Thymus (tissue), 14 donors: ENCODE results near the gene VIP. TPM values are rescaled to one million over a fixed set of nuclear protein-coding genes. Genes with fewer than 3 reads are reported as not detected.
"Not testable (repeated sequence)": the region's sequence is repeated elsewhere in the genome, so short reads cannot be mapped to it uniquely, and the experiment has no call there.

ENCODE experiments used
- DNase-seq, 9 donors: peaks; one replicate each; pipeline ENCODE4 v3.0.0-alpha.2; 2013; ENCODE audit warnings: low spot score in 9 of 9, low read depth in 6 of 9, missing footprints in 1 of 9
- H3K27ac ChIP-seq, 2 donors: one replicate each; pipeline ENCODE4 v1.5.1; 2013; ENCODE audit warnings: control low read depth in 1 of 2, low read depth in 1 of 2, low read length in 1 of 2, mild to moderate bottlenecking in 1 of 2, moderate library complexity in 1 of 2
- H3K27me3 ChIP-seq, 2 donors: one replicate each; pipeline ENCODE4 v1.5.1; 2013; ENCODE audit warnings: low read length in 1 of 2; ENCODE audit not compliant: control insufficient read depth in 2 of 2, insufficient read depth in 1 of 2
- H3K36me3 ChIP-seq, 2 donors: one replicate each; pipeline ENCODE4 v1.5.1; 2013; ENCODE audit warnings: low read length in 1 of 2, mild to moderate bottlenecking in 1 of 2, moderate library complexity in 1 of 2; ENCODE audit not compliant: control insufficient read depth in 2 of 2, insufficient read depth in 2 of 2
- H3K4me1 ChIP-seq, 2 donors: one replicate each; pipeline ENCODE4 v1.5.1; 2013; ENCODE audit warnings: low read length in 2 of 2; ENCODE audit not compliant: control insufficient read depth in 2 of 2, insufficient read depth in 2 of 2
- H3K4me3 ChIP-seq, 2 donors: one replicate each; pipeline ENCODE4 v1.5.1; 2013; ENCODE audit warnings: low read length in 2 of 2, control low read depth in 1 of 2, mild to moderate bottlenecking in 1 of 2
- H3K9me3 ChIP-seq, 2 donors: one replicate each; pipeline ENCODE4 v1.5.1; 2013; ENCODE audit warnings: low read length in 1 of 2, mild to moderate bottlenecking in 1 of 2; ENCODE audit not compliant: control insufficient read depth in 2 of 2, insufficient read depth in 1 of 2
- WGBS: extraction: QIAGEN DNeasy Blood & Tissue Kit; methylation state at CpG from one replicate; pipeline ENCODE4 v1.1.7; 2013; 5-methylcytosine and 5-hydroxymethylcytosine counted together
- long read RNA-seq, 10 donors: transcript quantifications; one replicate each; lab custom pipeline, GENCODE V29; 2026
- polyA plus RNA-seq: library from polyadenylated mRNA; stranded (reverse); fragments of 200-250 nt; gene quantifications from one replicate; pipeline ENCODE4 v1.2.3, GENCODE V29; 2013
- total RNA-seq: library from RNA; stranded (reverse); fragments of 120-200 nt; gene quantifications from one replicate; pipeline ENCODE4 v1.2.4, GENCODE V29; 2013
- donor health status: healthy.

The VIP gene
- total RNA-seq = 0.14 TPM
- polyA plus RNA-seq = 2.3 TPM
- long read RNA-seq, donor 1 = 0 reads
- long read RNA-seq, donor 2 = 0 reads
- long read RNA-seq, donor 3 = 0 reads
- long read RNA-seq, donor 4 = 0 reads
- long read RNA-seq, donor 5 = 0 reads
- long read RNA-seq, donor 6 = 0 reads
- long read RNA-seq, donor 7 = 0 reads
- long read RNA-seq, donor 8 = 0 reads
- long read RNA-seq, donor 9 = 0 reads
- long read RNA-seq, donor 10 = 0 reads

DNA sequence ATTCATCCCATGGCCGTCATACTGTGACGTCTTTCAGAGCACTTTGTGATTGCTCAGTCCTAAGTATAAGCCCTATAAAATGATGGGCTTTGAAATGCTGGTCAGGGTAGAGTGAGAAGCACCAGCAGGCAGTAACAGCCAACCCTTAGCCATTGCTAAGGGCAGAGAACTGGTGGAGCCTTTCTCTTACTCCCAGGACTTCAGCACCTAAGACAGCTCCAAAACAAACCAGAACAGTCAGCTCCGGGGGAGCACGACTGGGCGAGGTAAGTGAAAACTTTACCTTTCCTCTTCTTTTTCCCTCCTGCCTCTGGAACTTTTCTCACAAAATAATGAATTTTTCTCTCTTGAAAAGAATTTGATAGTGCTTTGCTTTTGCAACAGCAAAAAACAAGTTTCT lies at the start of gene VIP:
Gene VIP, plus strand, starts transcription at position 104 of the 400 bp plus-strand sequence. CDS start 1,381 bp downstream, outside the sequence.
- DNase-seq = peak in 1 of 9 donors; percentile 1
- no peaks in the 10 kb centered on the region for H3K4me1 ChIP-seq
- H3K4me3 ChIP-seq = no peak within 1 kb of the TSS
- H3K36me3 ChIP-seq = no peaks in the 10 kb centered on the region
- no peaks in the 10 kb centered on the region for H3K27me3 ChIP-seq
- no peak within 1 kb of the TSS for H3K27ac ChIP-seq
- 12% methylated on average over 5 of the region's 5 CpGs for WGBS
- no peaks in the 10 kb centered on the region for H3K9me3 ChIP-seq

DNA sequence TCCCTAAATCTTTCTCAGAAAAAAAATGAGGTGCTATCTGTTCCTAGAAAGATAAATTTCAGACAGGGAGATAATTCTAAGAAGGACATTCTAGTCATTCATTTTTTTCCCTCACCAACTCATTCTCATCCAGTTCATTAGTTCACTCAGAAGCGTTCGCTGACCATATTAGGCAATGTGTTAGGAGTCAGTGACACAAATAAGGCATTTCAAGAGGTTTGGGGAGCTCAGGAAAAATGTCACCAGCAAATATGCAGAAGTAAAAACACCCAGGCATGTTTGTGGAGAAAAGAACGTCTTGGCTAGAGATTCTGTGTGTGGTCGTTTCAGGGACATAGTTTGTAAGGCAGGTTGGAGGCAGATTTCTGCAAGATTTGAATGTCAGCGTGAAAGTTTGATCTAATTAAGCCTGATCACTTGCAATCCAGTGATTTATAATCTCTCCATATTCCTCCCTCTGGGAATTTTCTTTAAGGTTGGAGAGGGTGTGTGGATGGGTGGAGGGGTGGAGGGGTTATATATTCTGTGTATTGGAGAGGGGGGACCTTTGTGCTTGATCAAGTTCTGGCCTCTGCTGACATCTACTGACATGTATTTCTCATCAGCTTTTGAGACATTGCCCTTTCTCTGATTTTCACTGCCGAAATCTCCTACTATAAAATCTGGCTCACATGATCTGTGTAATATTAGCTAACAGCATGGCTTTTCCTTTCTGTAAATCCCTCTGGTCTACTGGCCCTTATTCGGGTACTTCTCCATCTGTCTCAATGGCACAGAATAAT lies 49.3 kb upstream of the VIP start:
- Histone ChIP-seq H3K9me3 (no peaks in the 10 kb centered on the region), H3K36me3 (no peaks in the 10 kb centered on the region), H3K27ac (no peak overlapping the region), H3K4me3 (no peak overlapping the region), H3K4me1 (no peaks in the 10 kb centered on the region), H3K27me3 (no peaks in the 10 kb centered on the region)
- no peak for DNase-seq
- WGBS = 12% methylated on average over 7 of the region's 7 CpGs

DNA sequence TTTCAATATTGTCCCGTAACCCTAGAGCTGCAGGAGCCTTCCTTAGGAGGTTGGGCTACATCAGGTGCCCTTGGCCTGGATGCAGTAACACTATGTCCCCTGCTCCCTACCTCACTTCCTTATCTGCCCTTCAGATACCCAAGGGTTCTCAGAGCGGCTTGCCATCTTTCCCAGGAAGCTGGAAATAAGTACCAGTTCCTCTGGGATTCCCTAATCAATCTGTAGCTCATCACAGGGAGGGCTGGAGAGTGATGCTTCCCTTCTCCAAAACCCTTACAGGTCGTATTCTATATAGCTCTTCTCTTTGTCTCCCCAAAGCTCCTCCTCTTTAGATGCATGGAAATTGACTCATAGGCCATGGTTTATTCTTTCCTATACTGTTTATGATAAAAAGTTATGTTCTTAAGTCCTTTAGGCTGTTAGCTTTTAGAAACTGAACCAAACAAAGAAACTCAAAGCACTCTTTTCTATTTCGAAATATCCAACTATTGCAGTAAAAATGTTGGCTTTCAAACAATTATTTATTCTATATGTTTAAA lies 48.7 kb upstream of the VIP start:
- Histone ChIP-seq H3K4me3 (no peak overlapping the region), H3K4me1 (no peaks in the 10 kb centered on the region), H3K9me3 (no peaks in the 10 kb centered on the region), H3K27me3 (no peaks in the 10 kb centered on the region), H3K36me3 (no peaks in the 10 kb centered on the region), H3K27ac (no peak overlapping the region)
- no peak for DNase-seq
- WGBS = 70% methylated on average over 4 of the region's 4 CpGs

DNA sequence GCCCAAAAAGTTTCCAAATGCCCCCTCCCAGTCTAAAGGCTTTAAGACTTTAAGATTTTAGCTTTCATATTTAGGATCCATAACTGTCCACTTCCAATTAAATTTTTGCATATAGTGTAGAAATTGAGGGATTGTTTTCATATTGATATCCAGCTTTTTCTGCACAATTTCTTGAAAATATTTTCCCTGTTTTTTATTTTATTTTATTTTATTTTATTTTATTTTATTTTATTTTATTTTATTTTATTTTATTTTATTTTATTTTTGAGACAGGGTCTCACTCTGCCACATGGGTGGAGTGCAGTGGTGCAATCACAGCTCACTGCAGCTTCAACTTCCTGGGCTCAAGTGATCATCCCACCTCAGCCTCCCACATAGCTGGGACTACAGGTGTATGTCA lies 46.8 kb upstream of the VIP start:
- not testable (repeated sequence) for H3K27me3 ChIP-seq, DNase-seq, H3K4me3 ChIP-seq, H3K4me1 ChIP-seq, H3K27ac ChIP-seq, H3K36me3 ChIP-seq, H3K9me3 ChIP-seq

DNA sequence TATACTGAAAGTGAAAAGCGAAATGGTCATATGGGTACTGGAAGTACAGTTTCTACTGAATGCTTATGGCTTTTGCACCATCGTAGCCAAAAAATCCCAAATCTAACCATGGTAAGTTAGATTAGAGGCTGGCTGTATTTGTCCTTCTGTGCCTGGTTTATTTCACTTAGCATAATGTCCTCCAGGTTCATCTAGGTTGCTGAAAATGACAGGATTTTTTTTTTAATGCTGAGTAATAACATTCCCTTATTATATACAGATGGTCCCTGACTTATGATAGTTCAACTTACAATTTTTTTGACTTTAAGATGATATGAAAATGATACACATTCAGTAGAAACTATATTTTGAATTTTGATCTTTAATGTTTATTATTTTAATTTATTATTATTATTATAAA lies 45.3 kb upstream of the VIP start:
- no peaks in the 10 kb centered on the region for H3K36me3 ChIP-seq
- 82% methylated on average over 2 of the region's 2 CpGs for WGBS
- H3K4me1 ChIP-seq = no peaks in the 10 kb centered on the region
- H3K27ac ChIP-seq = no peak overlapping the region
- no peak overlapping the region for H3K4me3 ChIP-seq
- H3K9me3 ChIP-seq = no peaks in the 10 kb centered on the region
- no peak for DNase-seq
- H3K27me3 ChIP-seq = no peaks in the 10 kb centered on the region

DNA sequence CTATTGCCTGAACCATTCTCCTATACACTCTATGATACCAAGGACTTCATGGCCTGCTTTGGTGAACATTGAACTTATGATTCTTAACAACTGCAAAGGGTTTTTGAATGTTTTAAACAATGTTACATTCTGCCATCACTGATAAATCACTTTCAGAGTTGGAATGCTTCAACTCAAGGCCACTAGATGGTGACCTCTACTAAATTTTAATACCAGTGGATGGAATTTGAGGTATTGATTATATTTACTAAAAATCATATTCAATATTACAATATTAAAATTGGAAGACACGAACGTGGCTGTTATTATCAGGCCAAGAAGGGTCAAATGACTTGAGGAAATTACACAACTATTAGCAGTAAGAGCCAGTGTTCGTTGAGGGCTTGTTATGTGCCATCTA lies 34.3 kb upstream of the VIP start:
- Histone ChIP-seq H3K4me3 (no peak overlapping the region), H3K4me1 (peaks cover 0 to 2% of the 10 kb centered on the region in 2 donors), H3K27me3 (no peaks in the 10 kb centered on the region), H3K36me3 (no peaks in the 10 kb centered on the region), H3K9me3 (no peaks in the 10 kb centered on the region), H3K27ac (no peak overlapping the region)
- no peak for DNase-seq
- 89% methylated on average over 3 of the region's 3 CpGs for WGBS

DNA sequence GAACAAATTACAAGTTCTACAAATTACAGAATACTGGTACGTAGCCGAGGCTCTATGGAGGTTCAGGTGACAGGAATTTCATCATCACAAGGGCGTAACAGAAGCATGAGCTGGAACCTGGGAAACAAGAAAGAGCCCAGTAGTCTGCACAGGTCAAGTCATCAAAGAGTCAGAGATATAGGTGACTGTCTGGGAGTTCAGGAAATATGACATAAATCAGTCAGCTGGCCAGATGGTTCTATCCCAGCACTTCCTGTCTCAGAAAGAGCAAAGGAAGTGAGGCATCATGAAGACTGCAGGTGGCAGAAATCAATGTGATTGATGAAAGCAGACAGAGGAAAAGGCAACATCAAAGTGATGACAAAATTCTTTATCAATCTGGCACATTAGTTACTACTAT lies 29.6 kb upstream of the VIP start:
- WGBS = 62% methylated on average over 3 of the region's 3 CpGs

DNA sequence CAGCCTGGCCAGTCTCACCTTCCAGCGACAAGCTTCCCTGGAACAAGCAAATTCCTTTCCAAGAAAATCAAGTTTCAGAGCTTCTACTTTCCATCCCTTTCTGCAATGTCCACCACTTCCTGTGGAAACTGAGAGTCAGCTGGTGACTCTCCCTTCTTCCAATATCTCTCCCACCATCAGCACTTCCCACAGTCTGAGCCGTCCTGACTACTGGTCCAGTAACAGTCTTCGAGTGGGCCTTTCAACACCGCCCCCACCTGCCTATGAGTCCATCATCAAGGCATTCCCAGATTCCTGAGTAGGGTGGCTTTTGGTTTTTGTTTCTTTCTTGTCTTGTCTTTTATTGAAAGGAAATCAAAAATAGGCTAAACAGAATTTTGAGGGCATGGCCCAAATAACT lies 28.6 kb upstream of the VIP start:
- H3K4me1 ChIP-seq = peaks cover 0 to 2% of the 10 kb centered on the region in 2 donors
- no peak overlapping the region for H3K4me3 ChIP-seq
- no peaks in the 10 kb centered on the region for H3K36me3 ChIP-seq
- DNase-seq = no peak
- WGBS = 94% methylated on average over 4 of the region's 4 CpGs
- H3K9me3 ChIP-seq = no peaks in the 10 kb centered on the region
- H3K27me3 ChIP-seq = no peaks in the 10 kb centered on the region
- no peak overlapping the region for H3K27ac ChIP-seq

More for the DNA sequence above, 29.6 kb upstream of the VIP start:
- Histone ChIP-seq H3K27ac (no peak overlapping the region), H3K4me1 (peaks cover 0 to 2% of the 10 kb centered on the region in 2 donors), H3K27me3 (no peaks in the 10 kb centered on the region), H3K4me3 (no peak overlapping the region), H3K9me3 (no peaks in the 10 kb centered on the region), H3K36me3 (no peaks in the 10 kb centered on the region)
- DNase-seq = no peak

DNA sequence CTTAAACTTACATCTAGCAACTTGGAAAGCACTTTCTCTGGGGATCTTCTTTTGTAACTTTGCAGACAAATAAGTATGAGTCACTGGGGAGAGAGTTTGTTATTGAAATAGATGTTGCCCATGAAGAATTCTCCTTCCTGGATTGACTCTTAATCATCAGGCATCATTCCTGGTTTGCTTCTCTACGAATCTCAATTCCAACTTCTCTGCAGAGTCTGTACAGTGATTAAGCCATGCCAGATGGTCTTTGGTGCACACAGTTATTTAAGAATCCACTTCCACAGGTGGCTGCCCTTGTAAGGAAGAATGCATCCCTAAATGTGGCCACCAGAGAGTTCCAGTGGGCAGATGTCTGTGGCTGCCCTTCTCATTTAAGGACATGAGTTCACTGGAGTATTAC lies 27.2 kb upstream of the VIP start:
- Histone ChIP-seq H3K36me3 (no peaks in the 10 kb centered on the region), H3K9me3 (no peaks in the 10 kb centered on the region), H3K4me3 (no peak overlapping the region), H3K4me1 (peaks cover 0 to 2% of the 10 kb centered on the region in 2 donors), H3K27ac (no peak overlapping the region), H3K27me3 (no peaks in the 10 kb centered on the region)
- DNase-seq = no peak
- 88% methylated on average over 1 of the region's 1 CpG for WGBS
